ENCODE results near the gene MET. TPM values are rescaled to one million over a fixed set of nuclear protein-coding genes. Genes with fewer than 3 reads are reported as not detected.
A peak's percentile ranks its signal among the peaks of the same experiment; 100 is the strongest.

Gene MET
- total RNA-seq, 6 experiments from 2014 or later = 101 to 149 (median 129) TPM

DNA sequence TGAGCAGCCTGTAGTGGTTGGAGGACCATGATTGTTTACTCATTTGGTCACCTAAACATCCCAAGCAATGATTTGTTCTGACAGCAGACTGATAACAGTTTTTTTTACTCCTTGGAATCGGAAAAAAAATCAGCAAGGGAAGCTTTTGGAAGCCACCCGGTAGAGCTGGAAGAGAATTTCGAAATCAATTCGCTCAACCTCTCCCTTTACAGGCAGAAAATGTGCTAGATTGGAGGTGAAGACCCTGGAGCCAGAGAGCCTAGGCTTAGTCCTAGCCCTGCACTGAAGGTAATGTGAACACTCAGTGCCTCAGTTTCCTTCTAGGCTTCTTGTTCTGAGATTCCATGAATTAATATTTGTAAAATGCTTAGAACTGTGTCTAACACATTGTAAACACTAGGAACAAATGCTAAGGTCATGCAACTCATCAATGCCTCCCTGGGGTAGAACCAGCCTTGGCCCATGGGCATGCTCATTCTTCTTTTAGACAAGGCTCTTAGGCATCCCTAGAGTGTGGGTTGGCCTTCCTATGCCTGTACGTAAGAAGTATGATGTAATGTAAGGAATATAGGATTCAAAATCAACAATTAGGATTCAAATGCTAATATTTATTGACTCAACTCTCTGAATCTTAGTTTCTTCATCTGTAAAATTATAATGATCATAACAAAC, 52.7 kb downstream of the MET start:
- DNase-seq = no peak
- Mint-ChIP-seq H3K4me1 (ENCODE audit: low read depth) (peaks cover 28% of the 10 kb centered on the region), H3K27ac (no peak overlapping the region), H3K9me3 (no peaks in the 10 kb centered on the region), H3K4me3 (no peak overlapping the region), H3K36me3 (ENCODE audit: low read depth) (peaks cover 8% of the 10 kb centered on the region; the same call in 1 of the 2 replicates), H3K27me3 (ENCODE audit: insufficient read depth) (no peaks in the 10 kb centered on the region)
- TF ChIP-seq, protein P1, sequence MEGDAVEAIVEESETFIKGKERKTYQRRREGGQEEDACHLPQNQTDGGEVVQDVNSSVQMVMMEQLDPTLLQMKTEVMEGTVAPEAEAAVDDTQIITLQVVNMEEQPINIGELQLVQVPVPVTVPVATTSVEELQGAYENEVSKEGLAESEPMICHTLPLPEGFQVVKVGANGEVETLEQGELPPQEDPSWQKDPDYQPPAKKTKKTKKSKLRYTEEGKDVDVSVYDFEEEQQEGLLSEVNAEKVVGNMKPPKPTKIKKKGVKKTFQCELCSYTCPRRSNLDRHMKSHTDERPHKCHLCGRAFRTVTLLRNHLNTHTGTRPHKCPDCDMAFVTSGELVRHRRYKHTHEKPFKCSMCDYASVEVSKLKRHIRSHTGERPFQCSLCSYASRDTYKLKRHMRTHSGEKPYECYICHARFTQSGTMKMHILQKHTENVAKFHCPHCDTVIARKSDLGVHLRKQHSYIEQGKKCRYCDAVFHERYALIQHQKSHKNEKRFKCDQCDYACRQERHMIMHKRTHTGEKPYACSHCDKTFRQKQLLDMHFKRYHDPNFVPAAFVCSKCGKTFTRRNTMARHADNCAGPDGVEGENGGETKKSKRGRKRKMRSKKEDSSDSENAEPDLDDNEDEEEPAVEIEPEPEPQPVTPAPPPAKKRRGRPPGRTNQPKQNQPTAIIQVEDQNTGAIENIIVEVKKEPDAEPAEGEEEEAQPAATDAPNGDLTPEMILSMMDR (IDR thresholded peaks at IDR 0.05) = no peak

DNA sequence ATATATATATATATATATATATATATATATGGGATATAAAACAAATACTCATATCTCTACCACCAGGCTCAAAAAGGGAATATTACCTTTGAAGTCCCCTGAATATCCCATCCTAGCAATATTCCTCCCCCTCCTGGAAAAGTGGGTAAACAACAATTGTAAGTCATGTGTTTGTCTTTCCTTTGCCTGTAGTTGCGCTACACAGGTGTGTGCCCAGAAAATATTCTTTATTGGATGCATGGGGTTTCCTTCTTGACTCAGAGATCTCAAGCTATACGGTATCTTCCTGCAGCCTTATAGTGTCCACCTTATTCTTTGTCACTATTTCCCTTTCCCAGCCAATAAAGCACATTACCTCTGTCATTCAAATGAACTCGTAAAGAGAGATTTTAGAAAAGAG, 54.2 kb downstream of the MET start:
- TF ChIP-seq, protein P1 (IDR thresholded peaks at IDR 0.05) = no peak
- no peak overlapping the region for H3K4me3 Mint-ChIP-seq
- no peak for DNase-seq
- no peaks in the 10 kb centered on the region for H3K27me3 Mint-ChIP-seq (ENCODE audit: insufficient read depth)
- no peaks in the 10 kb centered on the region for H3K9me3 Mint-ChIP-seq
- H3K36me3 Mint-ChIP-seq (ENCODE audit: low read depth) = peaks cover 20% of the 10 kb centered on the region
- H3K4me1 Mint-ChIP-seq (ENCODE audit: low read depth) = peaks cover 41% of the 10 kb centered on the region
- H3K27ac Mint-ChIP-seq = no peak overlapping the region

DNA sequence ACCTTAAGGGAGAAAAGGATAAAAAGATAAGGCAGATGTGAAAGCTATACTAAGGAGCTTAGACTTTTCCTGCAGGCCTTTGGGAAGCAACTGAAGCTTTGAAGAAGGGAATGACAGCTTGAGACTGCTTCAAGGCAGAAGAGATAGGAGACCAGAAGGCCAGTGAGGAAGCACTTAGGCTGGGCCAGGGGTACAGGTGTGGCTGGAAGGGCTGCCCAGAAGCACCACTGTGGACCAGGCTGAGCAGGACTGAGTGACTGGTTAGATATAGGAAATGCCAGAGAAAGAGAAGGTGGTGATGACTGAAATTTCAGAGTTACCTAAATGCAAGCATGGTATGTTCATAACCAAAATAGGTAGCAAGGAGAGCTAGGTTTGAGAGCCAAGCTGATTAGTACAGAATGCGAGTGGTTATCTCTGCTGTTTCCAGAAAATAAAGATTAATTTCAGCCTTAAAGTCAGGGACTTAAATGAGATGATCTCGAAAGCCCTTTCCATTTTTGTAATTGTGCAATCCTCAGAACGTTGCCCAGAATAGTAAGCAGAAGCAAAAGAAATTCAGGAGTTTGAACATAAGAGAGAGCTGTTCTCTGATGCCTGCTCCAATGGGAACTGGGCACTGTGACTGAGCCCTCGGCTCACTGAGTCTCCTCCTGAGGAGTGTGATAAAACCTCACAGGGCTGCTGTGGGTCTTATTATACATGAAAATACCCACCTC, 54.9 kb downstream of the MET start:
- Mint-ChIP-seq H3K9me3 (no peaks in the 10 kb centered on the region), H3K36me3 (ENCODE audit: low read depth) (peaks cover 25% of the 10 kb centered on the region), H3K27me3 (ENCODE audit: insufficient read depth) (no peaks in the 10 kb centered on the region), H3K27ac (peak overlapping the region; percentile 71), H3K4me1 (ENCODE audit: low read depth) (peaks cover 41% of the 10 kb centered on the region), H3K4me3 (no peak overlapping the region)
- TF ChIP-seq, protein P1 (IDR thresholded peaks at IDR 0.05) = no peak
- no peak for DNase-seq

DNA sequence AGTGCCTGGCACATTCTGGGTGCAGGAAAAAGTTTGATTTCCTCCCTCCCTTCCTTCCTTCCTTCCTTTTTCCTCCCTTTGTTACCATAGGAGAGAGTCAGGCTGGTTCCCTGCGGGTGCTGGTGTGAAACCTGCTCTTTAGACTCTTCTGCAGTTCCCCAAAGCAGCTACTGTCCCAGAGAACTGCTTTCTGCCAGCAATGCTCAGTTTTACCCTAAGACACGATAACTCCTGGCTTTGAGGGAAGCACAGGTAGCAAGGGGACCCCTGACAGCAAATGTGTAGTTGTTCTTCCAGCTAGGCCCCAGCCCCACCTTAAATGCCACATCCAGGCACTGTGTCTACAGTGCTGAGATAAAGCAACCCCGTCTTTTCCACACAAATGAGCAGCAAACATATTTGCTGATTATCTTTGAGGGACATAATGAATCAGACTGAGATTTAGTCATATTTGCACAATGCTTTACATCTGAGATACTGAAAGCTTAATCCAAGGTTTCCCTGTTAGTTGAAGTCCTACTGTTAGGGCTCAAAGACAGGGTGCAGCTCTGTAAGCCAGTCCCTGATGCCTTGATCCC, 55.5 kb downstream of the MET start:
- Mint-ChIP-seq H3K4me3 (no peak overlapping the region), H3K36me3 (ENCODE audit: low read depth) (peaks cover 31% of the 10 kb centered on the region), H3K4me1 (ENCODE audit: low read depth) (peaks cover 41% of the 10 kb centered on the region), H3K27ac (peak overlapping the region; percentile 71), H3K9me3 (no peaks in the 10 kb centered on the region), H3K27me3 (ENCODE audit: insufficient read depth) (no peaks in the 10 kb centered on the region)
- DNase-seq = no peak
- TF ChIP-seq, protein P1 (IDR thresholded peaks at IDR 0.05) = no peak

DNA sequence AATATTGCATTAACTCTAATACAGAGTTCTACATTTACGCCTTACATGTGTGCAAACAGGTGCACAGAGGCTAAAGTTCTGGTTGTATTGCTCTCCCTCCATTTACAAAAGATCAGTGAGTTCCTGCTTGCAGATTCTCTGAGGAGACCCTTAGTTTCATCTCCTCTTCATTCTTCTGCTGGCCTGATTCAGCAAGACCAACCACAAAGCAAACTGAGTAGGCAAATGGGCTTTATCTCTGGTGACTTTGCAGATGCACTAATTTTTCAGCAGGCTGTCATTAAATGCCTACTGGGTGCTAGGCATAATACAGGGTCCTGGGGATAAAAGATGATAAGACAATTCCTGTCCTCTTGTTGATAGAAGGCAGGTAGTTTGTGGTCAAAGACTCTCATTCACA, 56.4 kb downstream of the MET start:
- H3K9me3 Mint-ChIP-seq = no peaks in the 10 kb centered on the region
- peaks cover 40% of the 10 kb centered on the region for H3K36me3 Mint-ChIP-seq (ENCODE audit: low read depth)
- no peak overlapping the region for H3K27ac Mint-ChIP-seq
- H3K27me3 Mint-ChIP-seq (ENCODE audit: insufficient read depth) = no peaks in the 10 kb centered on the region
- no peak overlapping the region for H3K4me3 Mint-ChIP-seq
- peaks cover 47% of the 10 kb centered on the region for H3K4me1 Mint-ChIP-seq (ENCODE audit: low read depth)
- DNase-seq = no peak
- TF ChIP-seq, protein P1 (IDR thresholded peaks at IDR 0.05) = no peak

Measured in HFFc6 (cell line).